Measurements from ENCODE around the gene TDRD12.

- TF ChIP-seq POLR2AphosphoS5 (IDR thresholded peaks at IDR 0.05; ENCODE audit: insufficient read depth, low read depth, low read length) (no peak), POLR2A (IDR thresholded peaks at IDR 0.05; ENCODE audit: low read depth, low read length) (no peak), CTCF (IDR thresholded peaks at IDR 0.05; ENCODE audit: extremely low read depth in 1 of 2, insufficient read depth in 1 of 2, low read depth in 1 of 2, low read length in 2 of 2) (no peak), FOS (IDR thresholded peaks at IDR 0.05; ENCODE audit: borderline replicate concordance, insufficient read depth, low read length) (no peak), EZH2 (IDR thresholded peaks at IDR 0.05; ENCODE audit: borderline replicate concordance, low read depth, low read length, severe bottlenecking) (no peak), MYC (IDR thresholded peaks at IDR 0.05; ENCODE audit: low read depth, low read length) (no peak), GATA2 (IDR thresholded peaks at IDR 0.05; ENCODE audit: insufficient read depth, insufficient read length, low read depth, low read length) (no peak), MAX (IDR thresholded peaks at IDR 0.05; ENCODE audit: insufficient read depth, insufficient read length) (no peak), JUN (IDR thresholded peaks at IDR 0.05; ENCODE audit: borderline replicate concordance, insufficient read depth, insufficient read length, low read depth) (no peak)
Measured at GRCh38 chr19:32779082-32779481, 59.5 kb downstream of the TDRD12 start.
